IPS-20b (cell line): Measurements from ENCODE around the gene STAB1.

Source experiments
- H3K27ac ChIP-seq: one replicate; pipeline ENCODE4 v1.5.1; 2013; ENCODE audit warnings: low read length
- H3K27me3 ChIP-seq: 2 replicates; pipeline ENCODE4 v1.6.1; 2013; ENCODE audit warnings: mild to moderate bottlenecking, low read length, inconsistent platforms; ENCODE audit not compliant: insufficient read depth
- H3K36me3 ChIP-seq: 2 replicates; pipeline ENCODE4 v1.6.1; 2013; ENCODE audit warnings: low read depth, mild to moderate bottlenecking, inconsistent platforms, low read length, moderate library complexity; ENCODE audit not compliant: insufficient read depth
- H3K4me1 ChIP-seq: 2 replicates; pipeline ENCODE4 v1.6.1; 2013; ENCODE audit warnings: mild to moderate bottlenecking, control low read depth, inconsistent platforms, low read length, moderate library complexity; ENCODE audit not compliant: insufficient read depth
- H3K4me3 ChIP-seq: 2 replicates; pipeline ENCODE4 v1.5.1; 2013; ENCODE audit warnings: mild to moderate bottlenecking, low read length, inconsistent platforms
- H3K9ac ChIP-seq: 2 replicates; pipeline ENCODE4 v1.6.1; 2013; ENCODE audit warnings: low read depth, mild to moderate bottlenecking, inconsistent platforms, low read length, moderate library complexity
- H3K9me3 ChIP-seq: 2 replicates; pipeline ENCODE4 v1.6.1; 2013; ENCODE audit warnings: mild to moderate bottlenecking, low read depth, low read length, inconsistent platforms; ENCODE audit not compliant: insufficient read depth

Gene STAB1

GRCh38 chr3:52503788-52504424 is 8.8 kb downstream of the STAB1 start:
- Histone ChIP-seq H3K27me3 (no peaks in the 10 kb centered on the region), H3K4me1 (no peaks in the 10 kb centered on the region), H3K9ac (no peak overlapping the region), H3K4me3 (no peak overlapping the region), H3K36me3 (no peaks in the 10 kb centered on the region), H3K9me3 (no peaks in the 10 kb centered on the region), H3K27ac (no peak overlapping the region)

DNA sequence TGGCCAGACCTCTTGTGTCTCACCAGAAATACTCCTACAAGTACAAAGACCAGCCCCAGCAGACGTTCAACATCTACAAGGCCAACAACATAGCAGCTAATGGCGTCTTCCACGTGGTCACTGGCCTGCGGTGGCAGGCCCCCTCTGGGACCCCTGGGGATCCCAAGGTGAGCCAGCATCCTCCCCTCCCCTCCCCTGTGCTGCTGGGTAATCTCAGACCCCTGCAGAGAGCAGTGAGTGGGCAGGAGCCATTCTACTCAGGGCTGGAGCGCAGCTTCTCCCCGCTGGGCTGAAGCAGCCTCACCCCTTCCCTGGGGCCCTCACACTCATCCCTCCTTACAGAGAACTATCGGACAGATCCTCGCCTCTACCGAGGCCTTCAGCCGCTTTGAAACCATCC is 9.8 kb downstream of the STAB1 start:
- Histone ChIP-seq H3K9me3 (no peaks in the 10 kb centered on the region), H3K4me3 (no peak overlapping the region), H3K36me3 (no peaks in the 10 kb centered on the region), H3K9ac (no peak overlapping the region), H3K4me1 (no peaks in the 10 kb centered on the region), H3K27ac (no peak overlapping the region), H3K27me3 (no peaks in the 10 kb centered on the region)

- no peak overlapping the region for H3K4me3 ChIP-seq
- H3K9me3 ChIP-seq = no peaks in the 10 kb centered on the region
- H3K27me3 ChIP-seq = no peaks in the 10 kb centered on the region
- H3K9ac ChIP-seq = no peak overlapping the region
- H3K27ac ChIP-seq = no peak overlapping the region
- H3K4me1 ChIP-seq = no peaks in the 10 kb centered on the region
- H3K36me3 ChIP-seq = no peaks in the 10 kb centered on the region
These were observed 11.3 kb downstream of the STAB1 start for GRCh38 chr3:52506266-52506966.

GRCh38 chr3:52507359-52507758 is 12.2 kb downstream of the STAB1 start:
- H3K27ac ChIP-seq = no peak overlapping the region
- H3K9ac ChIP-seq = no peak overlapping the region
- H3K9me3 ChIP-seq = no peaks in the 10 kb centered on the region
- no peak overlapping the region for H3K4me3 ChIP-seq
- no peaks in the 10 kb centered on the region for H3K27me3 ChIP-seq
- no peaks in the 10 kb centered on the region for H3K36me3 ChIP-seq
- H3K4me1 ChIP-seq = no peaks in the 10 kb centered on the region

DNA sequence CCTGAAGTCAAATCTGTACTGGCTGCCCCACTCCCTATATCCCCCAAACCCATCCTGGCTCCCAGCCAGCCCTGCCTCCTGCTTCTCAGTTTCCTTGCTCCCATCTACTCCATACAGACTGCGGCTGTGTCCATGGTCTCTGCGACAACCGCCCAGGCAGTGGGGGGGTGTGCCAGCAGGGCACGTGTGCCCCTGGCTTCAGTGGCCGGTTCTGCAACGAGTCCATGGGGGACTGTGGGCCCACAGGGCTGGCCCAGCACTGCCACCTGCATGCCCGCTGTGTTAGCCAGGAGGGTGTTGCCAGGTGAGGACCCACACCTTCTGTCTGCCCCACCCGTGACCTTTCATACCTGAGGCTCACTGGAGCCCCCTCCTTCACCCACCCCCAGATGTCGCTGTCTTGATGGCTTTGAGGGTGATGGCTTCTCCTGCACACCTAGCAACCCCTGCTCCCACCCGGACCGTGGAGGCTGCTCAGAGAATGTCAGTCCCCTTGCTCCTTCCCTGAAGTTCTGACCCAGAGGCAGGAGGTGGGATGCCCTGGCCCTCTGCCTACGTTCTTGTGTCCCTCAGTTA is 14.7 kb downstream of the STAB1 start:
- no peak overlapping the region for H3K9ac ChIP-seq
- no peaks in the 10 kb centered on the region for H3K9me3 ChIP-seq
- no peaks in the 10 kb centered on the region for H3K27me3 ChIP-seq
- no peak overlapping the region for H3K27ac ChIP-seq
- no peaks in the 10 kb centered on the region for H3K4me1 ChIP-seq
- H3K4me3 ChIP-seq = no peak overlapping the region
- H3K36me3 ChIP-seq = no peaks in the 10 kb centered on the region

DNA sequence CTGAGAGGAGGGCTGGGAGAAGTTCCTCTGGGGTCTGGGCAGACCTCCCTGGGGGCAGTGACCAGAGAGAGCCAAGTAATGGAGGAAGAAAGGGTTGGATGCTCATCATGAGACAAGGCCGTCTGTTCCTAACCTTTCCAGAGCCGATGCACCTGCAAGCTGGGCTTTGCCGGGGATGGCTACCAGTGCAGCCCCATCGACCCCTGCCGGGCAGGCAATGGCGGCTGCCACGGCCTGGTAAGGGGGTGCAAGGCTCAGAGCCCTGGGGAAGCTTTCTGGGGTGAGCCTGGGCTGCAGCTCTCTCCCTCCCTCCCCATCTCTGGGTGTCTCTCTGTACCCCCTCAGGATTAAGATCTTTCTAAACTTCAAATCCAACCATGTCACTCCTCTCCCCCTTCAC is 16.4 kb downstream of the STAB1 start:
- Histone ChIP-seq H3K4me1 (no peaks in the 10 kb centered on the region), H3K4me3 (no peak overlapping the region), H3K36me3 (no peaks in the 10 kb centered on the region), H3K9me3 (no peaks in the 10 kb centered on the region), H3K27me3 (no peaks in the 10 kb centered on the region), H3K9ac (no peak overlapping the region), H3K27ac (no peak overlapping the region)

DNA sequence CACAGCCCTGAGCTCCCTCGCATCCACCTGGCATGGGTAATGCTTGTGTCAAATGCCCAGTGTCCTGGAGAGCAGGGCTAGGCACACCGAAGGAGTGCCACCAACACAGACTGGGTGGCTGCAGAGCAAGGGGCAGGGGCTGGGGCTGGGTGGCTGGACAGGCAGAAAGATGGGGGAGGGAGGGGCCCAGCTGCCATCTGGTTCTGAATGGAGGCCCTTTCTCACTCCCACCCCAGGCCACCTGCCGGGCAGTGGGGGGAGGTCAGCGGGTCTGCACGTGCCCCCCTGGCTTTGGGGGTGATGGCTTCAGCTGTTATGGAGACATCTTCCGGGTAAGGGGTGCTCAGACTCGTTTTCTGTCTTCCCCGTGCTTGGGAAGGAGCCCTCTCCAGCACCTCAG is 17.0 kb downstream of the STAB1 start:
- H3K27me3 ChIP-seq = no peaks in the 10 kb centered on the region
- H3K9ac ChIP-seq = no peak overlapping the region
- no peak overlapping the region for H3K4me3 ChIP-seq
- no peak overlapping the region for H3K27ac ChIP-seq
- H3K9me3 ChIP-seq = no peaks in the 10 kb centered on the region
- H3K4me1 ChIP-seq = no peaks in the 10 kb centered on the region
- H3K36me3 ChIP-seq = no peaks in the 10 kb centered on the region

DNA sequence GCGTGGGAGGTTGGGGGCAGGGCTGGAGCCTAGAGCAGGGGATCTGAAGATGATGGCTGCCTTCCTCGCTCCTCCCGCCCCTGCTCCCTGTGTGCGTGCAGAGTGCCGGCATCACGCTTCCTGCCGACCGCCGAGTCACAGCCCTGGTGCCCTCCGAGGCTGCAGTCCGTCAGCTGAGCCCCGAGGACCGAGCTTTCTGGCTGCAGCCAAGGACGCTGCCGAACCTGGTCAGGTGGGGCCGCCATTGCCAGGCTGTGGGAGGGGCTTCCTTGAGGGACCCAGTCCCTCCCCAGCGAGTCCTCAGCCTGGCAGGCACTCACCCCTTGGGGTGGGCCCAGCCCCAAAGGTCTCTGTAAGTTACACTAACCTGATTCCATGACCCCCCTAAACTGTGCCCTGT is 17.6 kb downstream of the STAB1 start:
- H3K36me3 ChIP-seq = no peaks in the 10 kb centered on the region
- H3K4me3 ChIP-seq = no peak overlapping the region
- H3K9me3 ChIP-seq = no peaks in the 10 kb centered on the region
- H3K9ac ChIP-seq = no peak overlapping the region
- no peaks in the 10 kb centered on the region for H3K4me1 ChIP-seq
- H3K27ac ChIP-seq = no peak overlapping the region
- H3K27me3 ChIP-seq = peaks cover 6% of the 10 kb centered on the region

DNA sequence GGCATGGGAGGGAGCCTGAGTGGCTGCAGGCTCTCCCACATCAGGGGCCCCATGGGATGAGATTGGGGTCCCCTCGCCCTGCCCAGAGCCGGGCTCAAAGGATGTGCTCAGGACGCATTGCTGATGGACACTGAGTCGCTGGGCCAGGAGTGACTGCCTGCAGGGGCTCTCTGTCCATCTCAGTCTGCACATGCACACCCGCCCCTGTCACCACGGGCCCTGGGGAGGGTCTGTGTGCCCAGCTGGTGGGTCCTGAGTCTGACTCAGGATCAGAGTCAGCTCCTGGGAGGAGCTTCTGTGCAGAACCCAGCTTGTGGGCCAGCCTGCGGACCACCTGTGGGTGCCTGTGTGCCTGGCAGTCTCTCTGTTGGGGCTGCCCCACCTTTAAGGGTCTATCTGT is 18.1 kb downstream of the STAB1 start:
- peaks cover 11% of the 10 kb centered on the region for H3K27me3 ChIP-seq
- no peaks in the 10 kb centered on the region for H3K4me1 ChIP-seq
- no peaks in the 10 kb centered on the region for H3K9me3 ChIP-seq
- no peaks in the 10 kb centered on the region for H3K36me3 ChIP-seq
- no peak overlapping the region for H3K27ac ChIP-seq
- H3K4me3 ChIP-seq = no peak overlapping the region
- no peak overlapping the region for H3K9ac ChIP-seq

GRCh38 chr3:52514576-52514975 is 19.4 kb downstream of the STAB1 start:
- Histone ChIP-seq H3K27ac (no peak overlapping the region), H3K4me3 (no peak overlapping the region), H3K27me3 (peaks cover 14% of the 10 kb centered on the region), H3K9me3 (no peaks in the 10 kb centered on the region), H3K4me1 (no peaks in the 10 kb centered on the region), H3K9ac (no peak overlapping the region), H3K36me3 (no peaks in the 10 kb centered on the region)

DNA sequence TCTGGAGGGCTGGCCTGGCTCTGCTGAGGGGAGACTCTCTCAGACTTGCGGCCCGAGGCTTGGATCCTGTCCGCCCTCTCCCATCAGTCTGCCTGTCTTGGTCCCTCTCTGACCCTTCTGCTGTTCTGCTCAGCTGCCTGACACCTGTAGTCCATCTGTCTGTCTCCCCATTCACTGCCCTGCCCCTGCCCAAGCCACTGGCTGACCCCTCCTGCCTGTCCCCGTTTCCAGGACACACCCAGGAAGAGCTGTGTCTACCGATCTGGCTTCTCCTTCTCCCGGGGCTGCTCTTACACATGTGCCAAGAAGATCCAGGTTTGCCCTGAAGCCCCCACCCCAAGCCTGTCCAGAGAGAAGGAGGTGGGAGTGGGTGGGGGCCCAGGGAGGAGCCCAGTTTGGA is 20.1 kb downstream of the STAB1 start:
- H3K4me3 ChIP-seq = no peak overlapping the region
- no peaks in the 10 kb centered on the region for H3K4me1 ChIP-seq
- no peak overlapping the region for H3K9ac ChIP-seq
- H3K27me3 ChIP-seq = peaks cover 14% of the 10 kb centered on the region
- H3K9me3 ChIP-seq = no peaks in the 10 kb centered on the region
- H3K36me3 ChIP-seq = no peaks in the 10 kb centered on the region
- H3K27ac ChIP-seq = no peak overlapping the region

DNA sequence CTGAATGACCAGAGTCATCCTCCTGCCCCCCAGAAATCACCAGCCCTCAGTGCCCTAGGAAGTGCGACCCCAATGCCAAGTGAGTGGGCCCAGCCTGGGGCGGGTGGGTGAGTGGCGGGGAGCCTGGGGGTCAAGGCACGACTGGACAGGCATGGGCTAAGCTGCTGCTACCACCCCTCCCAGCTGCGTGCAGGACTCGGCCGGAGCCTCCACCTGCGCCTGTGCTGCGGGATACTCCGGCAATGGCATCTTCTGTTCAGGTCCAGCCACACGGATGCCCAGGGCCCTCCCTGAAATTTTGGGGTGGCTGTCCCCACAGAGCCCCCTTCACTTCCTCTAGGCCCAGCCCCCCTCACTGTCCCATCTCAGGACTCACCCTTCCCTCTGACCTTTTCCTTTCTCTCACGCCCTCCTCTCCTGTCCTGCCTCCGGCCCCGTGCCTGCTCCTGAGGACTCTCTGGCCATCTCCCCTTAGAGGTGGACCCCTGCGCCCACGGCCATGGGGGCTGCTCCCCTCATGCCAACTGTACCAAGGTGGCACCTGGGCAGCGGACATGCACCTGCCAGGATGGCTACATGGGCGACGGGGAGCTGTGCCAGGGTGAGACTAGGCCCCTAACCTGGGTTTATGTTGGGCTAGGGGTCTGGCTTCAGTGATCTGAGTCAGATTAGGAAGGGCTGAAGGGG is 21.5 kb downstream of the STAB1 start:
- Histone ChIP-seq H3K27me3 (peaks cover 14% of the 10 kb centered on the region), H3K9ac (no peak overlapping the region), H3K27ac (no peak overlapping the region), H3K4me1 (no peaks in the 10 kb centered on the region), H3K4me3 (no peak overlapping the region), H3K9me3 (no peaks in the 10 kb centered on the region), H3K36me3 (no peaks in the 10 kb centered on the region)
